CD4-positive, alpha-beta T cell (primary cell): Measurements from ENCODE around the gene TMEM184A. TPM values are rescaled to one million over a fixed set of nuclear protein-coding genes. Genes with fewer than 3 reads are reported as not detected.
A peak's percentile ranks its signal among the peaks of the same experiment; 100 is the strongest.

Source experiments
- ATAC-seq: fragments of 200-7000 bp; cut with Tn5 transposase; one replicate; pipeline ENCODE4 v1.10.0; 2022; ENCODE audit warnings: mild to moderate bottlenecking; ENCODE audit not compliant: poor library complexity
- CTCF ChIA-PET: fragments of 350-600 bp; sonication (Branson Sonifier 250); formaldehyde crosslinking; loops from one replicate; lab custom pipeline; 2021; ENCODE audit warnings: antibody characterized with exemption, inconsistent platforms; lab: Charles Lee
- POLR2A ChIA-PET: fragments of 350-600 bp; sonication (Branson Sonifier 250); formaldehyde crosslinking; loops from one replicate; lab custom pipeline; 2021; ENCODE audit warnings: antibody characterized with exemption, inconsistent platforms; lab: Charles Lee
- DNase-seq, 14 experiments: peaks; one replicate each; pipeline ENCODE4 v3.0.0-alpha.2; 2013 to 2020; ENCODE audit warnings: mixed read lengths in 2 of 14
- H3K27ac ChIP-seq, 2 donors: one replicate each; pipeline versions ENCODE4 v1.5.1 to v1.7.0; 2013; ENCODE audit warnings: low read length in 2 of 2, low read depth in 1 of 2, mild to moderate bottlenecking in 1 of 2
- H3K27me3 ChIP-seq, 2 experiments: 1 replicate in 1 of 2; 2 replicates in 1 of 2; pipeline versions ENCODE4 v1.6.1 to v1.7.0; 2013; ENCODE audit warnings: low read length in 2 of 2, control low read depth in 1 of 2, mild to moderate bottlenecking in 1 of 2, moderate library complexity in 1 of 2; ENCODE audit not compliant: insufficient read depth in 2 of 2, control insufficient read depth in 1 of 2
- H3K36me3 ChIP-seq: one replicate; pipeline ENCODE4 v1.6.1; 2013; ENCODE audit warnings: low read length, control low read depth; ENCODE audit not compliant: insufficient read depth
- H3K4me1 ChIP-seq: one replicate; pipeline ENCODE4 v1.6.1; 2013; ENCODE audit warnings: low read length, control low read depth; ENCODE audit not compliant: insufficient read depth
- H3K4me3 ChIP-seq: one replicate; pipeline ENCODE4 v1.5.1; 2013; ENCODE audit warnings: mild to moderate bottlenecking, low read length, moderate library complexity
- H3K9me3 ChIP-seq, 2 experiments: 1 replicate in 1 of 2; 2 replicates in 1 of 2; pipeline versions ENCODE4 v1.6.1 to v1.7.0; 2013; ENCODE audit warnings: low read length in 2 of 2, mild to moderate bottlenecking in 2 of 2, control low read depth in 1 of 2, moderate library complexity in 1 of 2; ENCODE audit not compliant: control insufficient read depth in 1 of 2, insufficient read depth in 1 of 2
- H3K27ac Mint-ChIP-seq: one replicate; pipeline ENCODE4 v1.8.0; 2020; ENCODE audit warnings: mixed read lengths
- H3K27me3 Mint-ChIP-seq: one replicate; pipeline ENCODE4 v1.8.0; 2021; ENCODE audit warnings: mixed read lengths
- H3K36me3 Mint-ChIP-seq: one replicate; pipeline ENCODE4 v1.8.0; 2021; ENCODE audit warnings: low read depth, mixed read lengths
- H3K4me1 Mint-ChIP-seq: one replicate; pipeline ENCODE4 v1.8.0; 2021; ENCODE audit warnings: low read depth, mixed read lengths
- H3K4me3 Mint-ChIP-seq: one replicate; pipeline ENCODE4 v1.8.0; 2020; ENCODE audit warnings: mild to moderate bottlenecking, mixed read lengths
- H3K9me3 Mint-ChIP-seq: one replicate; pipeline ENCODE4 v1.8.0; 2020; ENCODE audit warnings: mixed read lengths
- intact Hi-C, 2 experiments: fragments of 100-400 bp; cut with DNase I in 1 of 2; cut with micrococcal nuclease in 1 of 2; formaldehyde crosslinking; loops; one replicate each; pipeline versions ENCODE4 v1.15.1 to v1.9.0; 2023 to 2025; cut with DNase I, micrococcal nuclease
- total RNA-seq, 174 experiments: library from RNA in 2 of 174; stranded (reverse) in 2 of 174; gene quantifications; one replicate each; pipeline ENCODE4 v1.2.3 and lab custom pipeline; 2021 to 2026
- TF ChIP-seq, protein P1 (sequence below): fragments of 200-600 bp; IDR thresholded peaks from one replicate; pipeline ENCODE4 v1.8.0; 2022; ENCODE audit warnings: antibody characterized with exemption, mild to moderate bottlenecking

The TMEM184A gene
- total RNA-seq, 2 experiments from 2014 or later: 0.06 TPM; not detected in 1

DNA sequence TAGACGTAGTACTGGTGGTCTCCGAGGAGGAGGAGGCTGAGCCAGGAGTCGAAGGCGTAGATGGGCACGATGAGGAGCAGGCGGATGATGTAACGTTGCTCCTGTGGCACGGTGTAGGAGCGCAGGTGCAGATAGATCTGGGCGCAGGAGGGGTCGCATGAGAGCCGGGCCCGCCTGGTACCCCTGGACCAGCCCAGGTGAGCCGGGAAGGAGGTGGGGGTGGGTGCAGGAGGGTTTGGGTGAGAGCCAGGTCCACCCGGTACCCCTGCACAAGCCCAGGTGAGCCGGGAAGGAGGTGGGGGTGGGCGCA, 5.2 kb downstream of the TMEM184A start:
- Histone ChIP-seq H3K27ac (no peak overlapping the region), H3K27me3 (no peaks in the 10 kb centered on the region), H3K9me3 (no peaks in the 10 kb centered on the region), H3K4me1 (no peaks in the 10 kb centered on the region), H3K4me3 (no peak overlapping the region), H3K36me3 (no peaks in the 10 kb centered on the region)
- ChIA-PET POLR2A (no interaction called here), CTCF (no interaction called here)
- DNase-seq: no peak
- H3K4me3 Mint-ChIP-seq: no peak overlapping the region
- no peak overlapping the region for H3K27ac Mint-ChIP-seq
- intact Hi-C loops: no loop called here
- TF ChIP-seq, protein P1, sequence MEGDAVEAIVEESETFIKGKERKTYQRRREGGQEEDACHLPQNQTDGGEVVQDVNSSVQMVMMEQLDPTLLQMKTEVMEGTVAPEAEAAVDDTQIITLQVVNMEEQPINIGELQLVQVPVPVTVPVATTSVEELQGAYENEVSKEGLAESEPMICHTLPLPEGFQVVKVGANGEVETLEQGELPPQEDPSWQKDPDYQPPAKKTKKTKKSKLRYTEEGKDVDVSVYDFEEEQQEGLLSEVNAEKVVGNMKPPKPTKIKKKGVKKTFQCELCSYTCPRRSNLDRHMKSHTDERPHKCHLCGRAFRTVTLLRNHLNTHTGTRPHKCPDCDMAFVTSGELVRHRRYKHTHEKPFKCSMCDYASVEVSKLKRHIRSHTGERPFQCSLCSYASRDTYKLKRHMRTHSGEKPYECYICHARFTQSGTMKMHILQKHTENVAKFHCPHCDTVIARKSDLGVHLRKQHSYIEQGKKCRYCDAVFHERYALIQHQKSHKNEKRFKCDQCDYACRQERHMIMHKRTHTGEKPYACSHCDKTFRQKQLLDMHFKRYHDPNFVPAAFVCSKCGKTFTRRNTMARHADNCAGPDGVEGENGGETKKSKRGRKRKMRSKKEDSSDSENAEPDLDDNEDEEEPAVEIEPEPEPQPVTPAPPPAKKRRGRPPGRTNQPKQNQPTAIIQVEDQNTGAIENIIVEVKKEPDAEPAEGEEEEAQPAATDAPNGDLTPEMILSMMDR: no peak
- no peaks in the 10 kb centered on the region for H3K27me3 Mint-ChIP-seq
- no peak for ATAC-seq
- H3K36me3 Mint-ChIP-seq: no peaks in the 10 kb centered on the region
- H3K4me1 Mint-ChIP-seq: no peaks in the 10 kb centered on the region
- H3K9me3 Mint-ChIP-seq: no peaks in the 10 kb centered on the region

DNA sequence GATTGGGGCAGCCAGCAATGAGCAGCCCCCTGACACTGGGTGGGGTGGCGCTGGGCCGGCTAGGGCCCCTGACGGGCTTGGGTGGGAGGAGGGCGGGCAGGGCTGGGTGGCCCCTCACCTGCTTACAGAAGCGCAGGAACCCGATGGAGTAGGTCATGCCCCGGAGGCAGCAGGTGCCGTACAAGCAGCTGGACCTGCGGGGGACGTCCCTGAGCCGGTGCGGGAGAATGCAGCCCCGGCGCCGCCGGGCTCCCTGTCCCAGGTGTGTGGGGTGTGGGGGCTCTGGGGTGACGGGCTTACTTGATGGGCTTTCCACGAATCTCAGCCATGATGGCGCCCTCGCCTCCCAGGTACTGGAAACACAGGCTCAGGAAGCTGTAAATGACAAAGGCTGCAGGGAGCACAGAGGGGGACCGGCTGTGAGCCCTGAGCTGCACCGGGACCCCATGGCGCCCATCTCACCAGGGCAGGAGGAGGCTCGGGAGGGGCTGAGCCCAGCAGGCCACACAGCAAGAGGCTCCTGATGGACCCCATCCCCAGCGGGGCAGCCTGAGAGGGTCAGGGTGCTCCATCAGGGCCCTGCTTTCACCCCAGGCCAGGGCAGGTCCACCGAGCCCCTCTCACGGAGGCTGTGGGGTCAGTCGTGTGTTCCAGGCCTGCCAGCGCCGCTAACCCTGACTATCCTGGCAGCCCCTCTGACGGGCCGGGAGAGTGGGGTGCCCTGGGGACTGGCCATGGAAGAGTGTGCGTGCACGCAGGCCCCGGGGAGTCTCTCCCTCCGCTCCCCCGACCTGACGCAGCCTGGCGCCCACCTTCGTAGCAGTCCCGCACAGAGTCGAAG, 5.8 kb downstream of the TMEM184A start:
- Histone ChIP-seq H3K27ac (no peak overlapping the region), H3K4me1 (no peaks in the 10 kb centered on the region), H3K9me3 (no peaks in the 10 kb centered on the region), H3K4me3 (no peak overlapping the region), H3K27me3 (no peaks in the 10 kb centered on the region), H3K36me3 (no peaks in the 10 kb centered on the region)
- ATAC-seq (no peak), DNase-seq (no peak)
- TF ChIP-seq, protein P1: no peak
- ChIA-PET POLR2A (no interaction called here), CTCF (no interaction called here)
- no peaks in the 10 kb centered on the region for H3K36me3 Mint-ChIP-seq
- no peaks in the 10 kb centered on the region for H3K27me3 Mint-ChIP-seq
- H3K4me3 Mint-ChIP-seq: no peak overlapping the region
- H3K27ac Mint-ChIP-seq: no peak overlapping the region
- no peaks in the 10 kb centered on the region for H3K4me1 Mint-ChIP-seq
- intact Hi-C loops: no loop called here
- no peaks in the 10 kb centered on the region for H3K9me3 Mint-ChIP-seq

DNA sequence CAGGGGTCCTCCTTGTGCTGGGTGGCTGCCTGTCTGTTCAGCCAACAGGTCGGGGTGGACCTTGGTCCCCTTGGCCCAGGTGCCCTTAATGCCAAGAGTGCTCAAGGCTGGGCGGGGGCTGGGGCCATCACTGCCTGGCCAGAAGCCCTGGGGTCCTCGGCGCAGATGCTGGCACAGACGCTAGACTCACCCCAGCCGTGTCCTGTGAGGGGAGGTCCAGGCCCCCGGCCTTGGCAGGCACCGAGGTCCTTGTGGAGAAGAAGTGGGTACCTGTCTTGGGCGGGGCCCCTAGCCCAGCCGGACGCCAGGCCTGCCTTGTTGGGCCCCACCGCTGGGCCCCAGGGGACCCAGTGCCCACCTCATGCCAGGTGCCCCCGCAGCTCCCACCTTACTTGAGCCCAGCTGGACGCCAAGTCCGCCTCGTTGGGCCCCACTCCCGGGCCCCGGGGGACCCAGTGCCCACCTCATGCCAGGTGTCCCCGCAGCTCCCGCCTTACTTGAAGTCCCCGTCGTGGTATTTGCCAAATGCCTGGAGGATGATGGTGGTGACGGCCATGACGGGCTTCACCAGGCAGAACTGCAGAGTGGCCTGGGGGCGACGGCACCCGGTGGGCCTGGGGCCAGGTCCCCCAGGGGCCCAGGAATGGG, 6.5 kb downstream of the TMEM184A start:
- no peaks in the 10 kb centered on the region for H3K9me3 ChIP-seq
- no peak overlapping the region for H3K27ac ChIP-seq
- Mint-ChIP-seq H3K27ac (peak overlapping the region; percentile 51), H3K27me3 (no peaks in the 10 kb centered on the region), H3K9me3 (no peaks in the 10 kb centered on the region), H3K4me1 (no peaks in the 10 kb centered on the region), H3K36me3 (no peaks in the 10 kb centered on the region), H3K4me3 (no peak overlapping the region)
- no peak for ATAC-seq
- H3K36me3 ChIP-seq: no peaks in the 10 kb centered on the region
- POLR2A ChIA-PET: no interaction called here
- no peaks in the 10 kb centered on the region for H3K27me3 ChIP-seq
- DNase-seq: no peak
- TF ChIP-seq, protein P1: no peak
- H3K4me1 ChIP-seq: no peaks in the 10 kb centered on the region
- CTCF ChIA-PET: no interaction called here
- intact Hi-C loops: loop anchor here in 1 of 2 experiments (5.0 kb wide), 1 partner anchor 42 kb away; no protein-coding TSS in a partner anchor
- H3K4me3 ChIP-seq: no peak overlapping the region
